Body of pancreas (tissue), 4 donors: ENCODE measurements around the gene MS4A6E. TPM values are rescaled to one million over a fixed set of nuclear protein-coding genes. Genes with fewer than 3 reads are reported as not detected.

Source experiments
- ATAC-seq: fragments of 150-250 bp; one replicate; pipeline ENCODE4 v1.9.1; 2016
- DNase-seq, 4 donors: peaks; one replicate each; pipeline ENCODE4 v3.0.0-alpha.2; 2019
- H3K27ac ChIP-seq, 4 donors: fragments of 200-600 bp; sonication (generic); 1 replicate in 3 of 4; 2 replicates in 1 of 4; pipeline versions ENCODE4 v1.5.1 to v1.6.1; 2016 to 2019; ENCODE audit warnings: mild to moderate bottlenecking in 1 of 4, mixed read lengths in 1 of 4, moderate library complexity in 1 of 4
- H3K27me3 ChIP-seq, 2 donors: fragments of 200-600 bp; sonication (generic); one replicate each; pipeline ENCODE4 v1.6.0; 2016; ENCODE audit warnings: mild to moderate bottlenecking in 1 of 2
- H3K36me3 ChIP-seq, 2 donors: fragments of 200-600 bp; sonication (generic); replicated peaks in 1 of 2; 2 replicates each; pipeline ENCODE4 v1.5.1; 2016; ENCODE audit warnings: low read depth in 2 of 2; ENCODE audit not compliant: insufficient read depth in 1 of 2
- H3K4me1 ChIP-seq: fragments of 200-600 bp; sonication (generic); one replicate; pipeline ENCODE4 v1.6.0; 2016
- H3K4me3 ChIP-seq, 2 donors: fragments of 200-600 bp; sonication (generic); 1 replicate in 1 of 2; 2 replicates in 1 of 2; pipeline ENCODE4 v1.5.1; 2016 to 2019
- H3K9me3 ChIP-seq, 3 donors: fragments of 200-600 bp; sonication (generic); 1 replicate in 2 of 3; 2 replicates in 1 of 3; pipeline ENCODE4 v1.5.1; 2016
- POLR2A ChIP-seq, 3 donors: fragments of 450-650 bp; IDR thresholded peaks; one replicate each; pipeline ENCODE4 v1.6.1; 2016; ENCODE audit warnings: antibody characterized with exemption in 3 of 3, mild to moderate bottlenecking in 2 of 3
- intact Hi-C: fragments of 100-400 bp; cut with DNase I; formaldehyde crosslinking; loops from one replicate; pipeline ENCODE4 v1.15.1; 2023
- total RNA-seq, 2 donors: library from RNA; depleted of rRNA; stranded (reverse); fragments of >200 nt; gene quantifications; one replicate each; pipeline ENCODE4 v1.1.0, GENCODE V29; 2016
- TF ChIP-seq, protein P1 (sequence below), 7 experiments: fragments of 450-650 bp in 4 of 7; fragments of 200-600 bp in 3 of 7; sonication (generic) in 3 of 7; IDR thresholded peaks; one replicate each; pipeline ENCODE4 v1.5.1; 2016 to 2019; ENCODE audit warnings: antibody characterized with exemption in 7 of 7

Gene MS4A6E
- total RNA-seq, 2 donors from 2014 or later, result not detected

DNA sequence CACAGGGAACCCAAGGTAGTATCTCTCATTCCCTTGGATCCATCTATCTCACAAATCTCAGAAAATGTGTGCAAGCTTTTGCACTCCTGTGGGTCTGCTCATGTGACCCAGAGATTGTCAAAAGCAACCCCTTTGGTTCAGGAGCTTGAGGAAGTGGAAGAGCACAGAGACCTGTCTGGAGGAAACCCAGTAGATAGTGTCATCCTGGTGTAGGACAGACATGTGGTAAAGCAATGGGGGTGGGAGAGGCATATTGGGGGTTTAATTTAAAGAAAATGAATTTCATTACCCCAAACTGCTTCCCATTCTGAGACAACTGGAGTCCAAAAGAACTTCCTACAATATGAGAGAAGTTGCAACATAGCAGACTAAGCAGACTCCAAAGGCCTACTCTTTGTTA lies 63.4 kb downstream of the MS4A6E start:
- H3K27ac ChIP-seq, result no peak overlapping the region
- no peaks in the 10 kb centered on the region for H3K9me3 ChIP-seq
- no peak for TF ChIP-seq POLR2A (IDR thresholded peaks at IDR 0.05)
- TF ChIP-seq, protein P1, sequence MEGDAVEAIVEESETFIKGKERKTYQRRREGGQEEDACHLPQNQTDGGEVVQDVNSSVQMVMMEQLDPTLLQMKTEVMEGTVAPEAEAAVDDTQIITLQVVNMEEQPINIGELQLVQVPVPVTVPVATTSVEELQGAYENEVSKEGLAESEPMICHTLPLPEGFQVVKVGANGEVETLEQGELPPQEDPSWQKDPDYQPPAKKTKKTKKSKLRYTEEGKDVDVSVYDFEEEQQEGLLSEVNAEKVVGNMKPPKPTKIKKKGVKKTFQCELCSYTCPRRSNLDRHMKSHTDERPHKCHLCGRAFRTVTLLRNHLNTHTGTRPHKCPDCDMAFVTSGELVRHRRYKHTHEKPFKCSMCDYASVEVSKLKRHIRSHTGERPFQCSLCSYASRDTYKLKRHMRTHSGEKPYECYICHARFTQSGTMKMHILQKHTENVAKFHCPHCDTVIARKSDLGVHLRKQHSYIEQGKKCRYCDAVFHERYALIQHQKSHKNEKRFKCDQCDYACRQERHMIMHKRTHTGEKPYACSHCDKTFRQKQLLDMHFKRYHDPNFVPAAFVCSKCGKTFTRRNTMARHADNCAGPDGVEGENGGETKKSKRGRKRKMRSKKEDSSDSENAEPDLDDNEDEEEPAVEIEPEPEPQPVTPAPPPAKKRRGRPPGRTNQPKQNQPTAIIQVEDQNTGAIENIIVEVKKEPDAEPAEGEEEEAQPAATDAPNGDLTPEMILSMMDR (IDR thresholded peaks at IDR 0.05), result no peak
- no peak overlapping the region for H3K4me3 ChIP-seq
- ATAC-seq (no peak), DNase-seq (no peak)
- H3K36me3 ChIP-seq, result no peaks in the 10 kb centered on the region
- H3K4me1 ChIP-seq, result no peaks in the 10 kb centered on the region
- intact Hi-C loops, result no loop called here
- H3K27me3 ChIP-seq, result no peaks in the 10 kb centered on the region

Other genes with a start within 250 kb of the MS4A6E start
- gene MS4A2, start 238.6 kb upstream of the MS4A6E start, total RNA-seq, result under 1 TPM; 0.26 to 0.33 TPM
- 10 to 100 TPM in 1 of 2 donors, 1 to 10 TPM in 1; 5.9 to 24.9 TPM for gene MS4A6A, start 144.2 kb upstream of the MS4A6E start, total RNA-seq
- gene MS4A4E, start 84.1 kb upstream of the MS4A6E start, total RNA-seq, result not detected
- gene MS4A4A, start 46.6 kb upstream of the MS4A6E start, total RNA-seq, result 10 to 100 TPM in 1 of 2 donors, 1 to 10 TPM in 1; 1.3 to 16.3 TPM
- gene MS4A7, start 51.3 kb downstream of the MS4A6E start, total RNA-seq, result 10 to 100 TPM in 1 of 2 donors, 1 to 10 TPM in 1; 9.2 to 10.9 TPM
- 1 to 10 TPM; 1.3 TPM for gene MS4A14, start 69.2 kb downstream of the MS4A6E start, total RNA-seq
- gene MS4A5, start 102.3 kb downstream of the MS4A6E start, total RNA-seq, result not detected
- gene MS4A1, start 128.6 kb downstream of the MS4A6E start, total RNA-seq, result not detected
- not detected for gene MS4A12, start 165.5 kb downstream of the MS4A6E start, total RNA-seq
- gene MS4A13, start 188.1 kb downstream of the MS4A6E start, total RNA-seq, result not detected